H7 (cell line): ENCODE data around the gene LAMTOR2. TPM values are rescaled to one million over a fixed set of nuclear protein-coding genes. Genes with fewer than 3 reads are reported as not detected.
A peak's percentile ranks its signal among the peaks of the same experiment; 100 is the strongest.

Source experiments
- DNase-seq: peaks from one replicate; pipeline ENCODE4 v3.0.0; 2012
- H3K27me3 ChIP-seq: 2 replicates; pipeline ENCODE4 v1.6.0; 2011; ENCODE audit warnings: mild to moderate bottlenecking, low read length; ENCODE audit not compliant: control insufficient read depth, insufficient read depth
- H3K36me3 ChIP-seq: replicated peaks from 2 replicates; pipeline ENCODE4 v1.5.1; 2011; ENCODE audit warnings: low read length; ENCODE audit not compliant: control insufficient read depth, insufficient read depth
- H3K4me3 ChIP-seq: 2 replicates; pipeline ENCODE4 v1.5.1; 2011; ENCODE audit warnings: low read depth, mild to moderate bottlenecking, control low read depth, low read length, moderate library complexity; ENCODE audit not compliant: insufficient read depth
- total RNA-seq: library from RNA; depleted of rRNA; stranded (reverse); fragments of >200 nt; shearing (Covaris generic); gene quantifications from 2 replicates; pipeline ENCODE4 v1.2.3, GENCODE V29; 2014; rRNA removed

The LAMTOR2 gene
- total RNA-seq, result 58.0 and 74.1 TPM in 2 replicates

DNA sequence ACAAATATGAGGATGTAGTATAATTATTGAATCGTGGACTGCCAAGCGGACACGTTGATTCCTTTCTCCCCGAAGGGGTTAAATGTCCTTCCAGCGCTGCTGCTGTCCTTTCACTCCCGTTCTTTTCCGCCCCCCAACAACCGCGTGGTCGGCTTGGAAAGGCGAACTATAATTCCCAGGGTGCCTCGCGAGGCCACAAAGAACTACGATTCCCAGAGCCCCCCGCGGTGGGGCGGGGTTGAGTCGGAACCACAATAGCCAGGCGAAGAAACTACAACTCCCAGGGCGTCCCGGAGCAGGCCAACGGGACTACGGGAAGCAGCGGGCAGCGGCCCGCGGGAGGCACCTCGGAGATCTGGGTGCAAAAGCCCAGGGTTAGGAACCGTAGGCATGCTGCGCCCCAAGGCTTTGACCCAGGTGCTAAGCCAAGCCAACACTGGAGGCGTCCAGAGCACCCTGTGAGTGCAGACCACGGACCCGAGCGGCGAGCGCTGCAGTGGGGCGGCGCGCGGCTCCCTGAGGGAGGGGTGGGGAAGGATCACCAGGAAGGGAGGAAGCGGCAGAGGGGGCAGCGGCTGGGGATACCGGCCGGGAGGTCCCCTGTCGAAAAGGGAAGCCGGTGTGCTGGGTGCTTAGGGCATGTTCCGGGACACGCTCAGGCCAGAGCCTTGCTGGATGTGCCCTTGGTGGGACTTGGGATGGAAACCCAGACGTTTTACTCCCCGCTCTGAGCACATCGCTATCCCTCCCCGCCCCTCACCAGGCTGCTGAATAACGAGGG is at the start of gene LAMTOR2:
TSS of gene LAMTOR2 (plus strand) at position 283 of the 781 bp plus-strand sequence. CDS start at position 391, 108 bp downstream.
- Histone ChIP-seq H3K27me3 (no peaks in the 10 kb centered on the region), H3K36me3 (peaks cover 9% of the 10 kb centered on the region), H3K4me3 (peak within 1 kb of the TSS; percentile 100)
- DNase-seq, result peak; percentile 95

DNA sequence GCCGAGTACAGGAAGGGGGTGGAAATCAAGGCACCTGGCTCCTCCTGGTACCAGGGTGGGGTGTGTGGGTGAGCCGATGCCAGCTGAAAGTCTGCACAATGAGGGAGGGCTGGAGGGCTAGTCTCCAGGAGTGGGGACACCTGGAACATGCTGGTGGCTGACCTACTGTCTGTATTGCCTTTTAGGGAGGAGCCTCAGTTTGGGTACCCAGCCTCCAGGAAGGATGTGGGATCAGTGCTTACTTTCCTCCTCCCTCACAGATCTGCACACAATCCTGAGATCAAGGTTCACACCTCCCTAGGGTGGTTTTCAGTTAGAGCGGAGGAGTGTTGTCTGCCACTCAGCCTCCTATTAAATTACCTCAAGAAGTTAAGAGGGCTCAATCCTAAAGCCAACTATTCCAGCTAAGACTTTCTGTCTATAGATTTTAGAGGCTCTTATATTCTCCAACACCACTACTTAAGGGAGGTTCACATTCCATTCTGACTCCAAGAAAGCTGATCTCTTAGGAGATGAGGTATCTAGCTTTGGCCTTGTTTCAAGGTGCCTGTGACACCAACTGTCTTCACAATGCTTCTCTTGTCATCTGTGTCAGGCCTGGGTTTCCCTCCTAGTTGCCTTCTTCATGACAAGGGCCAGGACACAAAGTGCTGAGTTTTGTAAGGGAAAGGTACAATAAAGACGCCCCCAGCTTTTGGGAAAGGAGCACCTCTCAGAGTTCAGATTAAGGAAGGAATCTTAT is 49.6 kb upstream of the LAMTOR2 start:
- DNase-seq, result no peak
- Histone ChIP-seq H3K4me3 (no peak overlapping the region), H3K36me3 (peaks cover 4% of the 10 kb centered on the region), H3K27me3 (no peaks in the 10 kb centered on the region)

DNA sequence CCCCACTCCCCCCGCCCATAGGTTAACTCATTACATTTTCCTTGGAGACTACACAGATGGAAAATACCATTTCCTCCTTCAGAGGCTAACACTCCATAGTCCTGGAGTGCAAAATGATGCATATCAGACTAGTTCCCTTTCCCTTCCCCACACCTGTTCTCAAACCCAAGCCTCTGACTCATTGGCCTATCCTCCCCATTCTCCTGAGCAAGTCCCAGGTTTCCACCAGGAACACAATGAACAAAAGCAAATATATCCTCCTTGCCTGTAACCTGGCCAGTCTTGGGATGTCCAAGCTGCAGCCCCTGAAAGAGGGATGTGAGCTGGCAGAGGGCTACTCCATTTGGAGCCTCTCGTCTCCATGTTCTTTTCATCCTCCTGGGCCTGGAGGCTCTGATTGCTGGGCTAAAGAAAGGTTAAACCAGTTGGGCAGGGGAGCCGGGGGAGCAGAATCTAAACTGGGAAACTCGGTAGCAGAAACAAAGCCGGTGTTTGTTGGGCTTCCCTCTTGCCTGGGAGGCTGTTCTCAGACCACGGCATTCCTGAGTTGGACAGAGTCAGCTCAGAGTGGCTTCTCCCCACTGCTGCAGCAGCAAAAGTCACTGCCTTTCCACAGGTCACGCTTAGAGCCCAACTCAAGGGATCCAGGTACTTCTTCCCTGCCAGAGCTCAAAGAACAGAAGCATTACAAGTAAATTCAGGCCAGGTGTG is 47.8 kb upstream of the LAMTOR2 start:
- no peaks in the 10 kb centered on the region for H3K27me3 ChIP-seq
- H3K4me3 ChIP-seq, result no peak overlapping the region
- H3K36me3 ChIP-seq, result peaks cover 13% of the 10 kb centered on the region
- no peak for DNase-seq

DNA sequence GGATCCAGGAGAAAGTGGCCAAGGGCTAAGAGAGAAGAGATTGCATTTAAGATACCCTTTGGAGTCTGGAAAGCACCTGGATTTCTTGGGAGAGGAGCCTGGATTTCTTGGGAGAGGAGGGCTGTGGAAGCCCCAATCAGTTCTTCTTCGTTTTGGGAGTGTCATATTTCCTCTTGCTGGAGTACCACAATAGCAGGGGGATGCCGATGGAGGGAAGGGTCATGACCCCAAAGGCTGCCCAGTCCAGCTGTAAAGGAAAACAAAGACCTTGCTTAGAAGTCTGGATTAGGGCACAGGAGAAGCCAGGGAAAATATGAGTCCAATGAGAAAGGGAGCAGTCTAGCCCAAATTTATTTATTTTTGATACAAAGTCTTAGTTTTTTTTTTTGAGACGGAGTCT is 45.2 kb upstream of the LAMTOR2 start:
- Histone ChIP-seq H3K36me3 (peaks cover 19% of the 10 kb centered on the region), H3K4me3 (no peak overlapping the region), H3K27me3 (no peaks in the 10 kb centered on the region)
- DNase-seq, result no peak

DNA sequence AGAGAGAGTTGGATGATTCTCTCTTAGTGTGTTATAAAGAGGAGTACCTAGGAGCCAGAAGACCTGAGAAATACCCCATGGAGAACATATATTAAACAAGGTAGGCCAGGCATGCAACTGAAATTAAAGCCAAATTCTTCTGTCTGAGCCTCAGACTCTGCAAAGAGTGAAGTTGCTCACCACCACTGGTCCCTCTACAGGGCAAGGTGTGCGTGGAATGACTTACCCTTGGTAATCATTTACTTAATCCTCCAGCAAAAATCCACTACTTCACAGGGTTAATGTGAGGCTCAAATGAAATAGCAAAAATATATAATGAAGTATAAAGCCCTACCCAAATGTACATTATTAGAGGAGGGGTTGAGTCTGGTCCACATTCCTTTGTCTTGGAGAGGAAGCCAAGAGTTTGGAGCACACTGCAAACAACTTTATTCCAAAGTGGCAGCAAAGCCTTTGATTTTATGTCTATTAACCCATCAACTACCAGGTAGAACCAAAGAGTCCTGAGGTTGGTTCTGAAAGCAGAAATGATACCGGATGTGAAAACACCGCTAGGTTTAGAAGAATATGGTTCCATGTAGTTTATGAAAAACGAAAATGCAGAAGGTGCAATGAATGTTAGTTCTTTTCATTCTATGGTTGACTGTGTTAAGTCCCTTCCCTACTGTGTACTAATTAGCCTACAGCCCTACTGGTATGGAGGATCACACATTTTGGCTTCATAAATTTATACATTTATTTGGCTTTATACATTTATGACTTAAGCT is 42.3 kb upstream of the LAMTOR2 start:
- H3K27me3 ChIP-seq, result no peaks in the 10 kb centered on the region
- peaks cover 21% of the 10 kb centered on the region for H3K36me3 ChIP-seq
- H3K4me3 ChIP-seq, result no peak overlapping the region
- no peak for DNase-seq

DNA sequence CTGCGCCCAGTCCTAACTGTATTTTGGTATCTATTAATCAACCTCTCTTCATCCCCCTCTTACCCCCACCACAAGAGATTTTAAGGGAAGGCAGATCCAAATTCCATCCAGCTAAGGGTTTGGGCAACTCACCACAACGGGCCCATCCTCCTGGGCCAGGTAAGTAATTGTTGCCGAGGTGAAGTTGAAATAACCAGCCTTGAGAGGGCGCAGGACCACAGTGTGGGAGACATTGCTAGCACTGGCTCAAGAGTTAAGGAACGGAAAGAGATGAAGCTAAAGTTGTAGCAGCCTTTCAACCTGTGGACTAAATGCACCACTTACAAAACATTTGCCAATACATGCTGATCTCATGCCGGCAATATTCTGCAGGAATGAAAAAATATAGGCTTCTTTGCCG is 39.8 kb upstream of the LAMTOR2 start:
- peaks cover 26% of the 10 kb centered on the region for H3K36me3 ChIP-seq
- H3K4me3 ChIP-seq, result no peak overlapping the region
- DNase-seq, result peak; percentile 45
- H3K27me3 ChIP-seq, result no peaks in the 10 kb centered on the region

DNA sequence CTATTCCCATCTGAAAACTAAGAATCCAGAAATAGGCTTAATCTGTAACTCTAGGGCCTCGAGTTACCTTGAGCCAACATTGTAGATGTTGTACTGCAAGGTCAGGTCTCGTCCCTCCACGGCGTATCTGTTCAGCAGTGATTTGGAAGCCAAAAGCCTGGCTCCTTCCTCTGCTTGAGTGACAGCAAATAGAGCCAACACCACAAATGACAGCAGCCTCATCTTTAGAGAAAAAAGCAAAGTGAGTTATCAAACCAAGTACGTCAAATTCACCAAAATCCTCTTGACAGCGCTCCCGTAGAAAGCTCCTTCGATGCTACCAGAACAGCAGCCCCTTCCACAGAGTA is 34.7 kb upstream of the LAMTOR2 start:
- H3K27me3 ChIP-seq, result no peaks in the 10 kb centered on the region; the same call in 1 of the 2 replicates
- DNase-seq, result no peak
- H3K36me3 ChIP-seq, result peaks cover 10% of the 10 kb centered on the region
- peak overlapping the region; percentile 61 for H3K4me3 ChIP-seq

DNA sequence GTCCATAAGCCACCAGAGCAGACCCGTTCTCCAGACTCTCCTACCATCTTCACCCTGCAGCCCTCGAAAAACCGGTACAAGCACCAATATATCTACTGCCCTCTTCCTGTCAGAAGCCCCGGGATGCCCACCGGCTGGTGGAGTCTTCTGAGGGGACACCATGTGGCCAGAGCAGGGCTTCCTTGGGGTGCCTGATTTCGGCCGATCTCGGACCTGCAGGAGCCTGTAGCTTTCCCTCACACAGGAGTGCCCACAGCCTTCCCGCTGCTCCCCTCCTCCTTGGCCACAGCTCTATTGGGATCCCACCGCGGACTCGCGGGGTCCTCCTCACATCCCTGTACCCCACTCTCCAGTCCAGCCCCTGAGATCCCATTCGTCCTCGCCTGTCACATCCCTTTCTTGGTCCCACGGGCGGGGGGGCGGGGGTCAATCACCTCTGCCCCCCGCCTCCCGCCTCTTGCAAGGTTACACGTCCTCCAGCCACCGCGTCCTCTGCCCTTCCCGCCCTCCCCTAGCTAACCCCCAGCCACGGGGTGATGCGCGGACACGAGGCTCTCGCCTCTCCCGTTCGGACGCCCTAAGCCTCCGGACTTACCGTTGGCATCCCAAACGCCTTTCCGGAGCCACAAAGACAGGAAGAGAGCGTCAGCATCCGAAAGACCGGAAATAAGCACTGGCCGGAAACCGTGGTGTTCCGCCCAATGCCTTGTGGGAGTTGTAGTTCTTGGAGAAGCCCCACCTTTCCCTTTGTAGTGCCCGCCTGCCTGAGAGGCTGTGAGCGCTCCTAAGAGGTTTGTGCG is 34.1 kb upstream of the LAMTOR2 start, which contains the start of gene SSR2:
TSS of gene SSR2 (minus strand) at position 659 of the 800 bp plus-strand sequence. CDS start 784 bp downstream, outside the sequence.
- DNase-seq, result peak; percentile 93
- Histone ChIP-seq H3K27me3 (no peaks in the 10 kb centered on the region; the same call in 1 of the 2 replicates), H3K4me3 (peak within 1 kb of the TSS; percentile 61), H3K36me3 (peaks cover 10% of the 10 kb centered on the region)

DNA sequence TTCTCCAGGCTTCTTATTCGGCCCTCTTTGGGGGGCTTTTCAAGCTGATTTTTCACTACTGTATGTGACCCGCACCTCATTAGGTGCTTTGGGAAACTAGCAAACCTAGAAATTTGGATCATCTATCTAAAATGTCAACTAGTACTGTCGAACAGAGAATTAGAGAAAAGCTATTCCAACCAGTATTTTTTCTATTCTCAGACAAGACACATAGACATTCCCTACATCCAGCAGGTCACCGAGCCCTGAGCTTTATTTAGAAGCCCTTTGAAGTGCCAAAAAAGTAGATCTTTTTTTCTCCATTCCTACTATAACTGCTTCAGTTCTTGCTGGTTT is 33.5 kb upstream of the LAMTOR2 start:
- Histone ChIP-seq H3K27me3 (no peaks in the 10 kb centered on the region; the same call in 1 of the 2 replicates), H3K4me3 (no peak overlapping the region), H3K36me3 (peaks cover 9% of the 10 kb centered on the region)
- DNase-seq, result no peak

DNA sequence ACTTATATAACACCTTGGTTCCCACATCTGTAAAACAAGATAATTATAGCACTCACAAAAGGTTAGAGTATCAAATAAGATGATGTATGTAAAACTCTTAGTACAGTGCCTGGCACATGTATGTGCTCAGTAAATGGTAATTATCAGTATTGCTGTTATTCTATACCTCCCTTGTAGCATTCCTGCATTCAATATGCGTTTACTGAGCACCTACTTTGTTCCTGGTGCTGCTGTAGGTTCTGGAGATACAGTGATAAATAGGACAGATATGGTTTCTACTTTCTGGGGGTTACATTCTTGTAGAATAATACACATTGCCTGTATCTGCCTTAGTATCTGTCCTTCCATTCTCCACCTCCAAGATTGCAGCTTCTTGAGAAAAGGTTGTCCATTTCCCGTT is 32.6 kb upstream of the LAMTOR2 start:
- no peak for DNase-seq
- H3K27me3 ChIP-seq, result no peaks in the 10 kb centered on the region; the same call in 1 of the 2 replicates
- peaks cover 8% of the 10 kb centered on the region for H3K36me3 ChIP-seq
- no peak overlapping the region for H3K4me3 ChIP-seq

DNA sequence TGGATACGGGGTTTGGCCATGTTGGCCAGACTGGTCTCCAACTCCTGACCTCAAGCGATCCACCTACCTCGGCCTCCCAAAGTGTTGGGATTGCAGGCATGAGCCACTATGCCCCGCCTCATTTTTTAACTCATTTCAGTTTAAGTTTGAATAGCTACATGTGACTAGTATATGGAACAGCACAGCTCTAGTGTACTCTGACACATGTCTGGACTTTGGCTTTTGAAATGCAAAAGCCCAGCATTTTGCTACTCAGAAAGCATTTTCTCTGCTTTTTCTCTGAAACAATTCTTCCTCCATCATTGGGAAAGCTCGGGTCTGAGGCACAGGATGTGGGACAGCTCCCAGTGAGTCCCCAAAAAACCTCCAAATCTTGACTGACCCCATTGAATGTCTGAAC is 29.8 kb upstream of the LAMTOR2 start:
- Histone ChIP-seq H3K36me3 (no peaks in the 10 kb centered on the region; the same call in 1 of the 2 replicates), H3K27me3 (no peaks in the 10 kb centered on the region; the same call in 1 of the 2 replicates), H3K4me3 (no peak overlapping the region)
- DNase-seq, result no peak

DNA sequence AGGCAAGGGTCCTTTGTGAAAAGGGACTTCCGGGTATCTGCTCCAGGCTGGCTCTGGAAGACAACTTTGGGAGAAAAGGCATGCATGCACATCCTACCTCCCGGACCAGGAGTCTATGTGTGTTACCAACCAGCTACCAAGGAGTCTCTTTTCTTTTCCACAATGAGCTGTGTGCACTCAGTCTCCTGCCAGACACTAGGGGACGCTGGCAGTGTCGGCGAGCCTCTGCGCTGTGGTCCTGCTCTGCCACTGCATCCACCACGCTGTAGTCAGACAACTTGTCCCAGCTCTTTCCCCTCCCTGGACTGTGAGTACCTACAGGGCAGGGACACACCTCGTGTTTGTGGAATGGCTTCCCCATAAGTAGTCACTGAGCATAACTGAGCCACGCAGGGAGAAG is 28.7 kb upstream of the LAMTOR2 start:
- Histone ChIP-seq H3K4me3 (no peak overlapping the region), H3K27me3 (no peaks in the 10 kb centered on the region; the same call in 1 of the 2 replicates), H3K36me3 (no peaks in the 10 kb centered on the region)
- peak; percentile 90 for DNase-seq

DNA sequence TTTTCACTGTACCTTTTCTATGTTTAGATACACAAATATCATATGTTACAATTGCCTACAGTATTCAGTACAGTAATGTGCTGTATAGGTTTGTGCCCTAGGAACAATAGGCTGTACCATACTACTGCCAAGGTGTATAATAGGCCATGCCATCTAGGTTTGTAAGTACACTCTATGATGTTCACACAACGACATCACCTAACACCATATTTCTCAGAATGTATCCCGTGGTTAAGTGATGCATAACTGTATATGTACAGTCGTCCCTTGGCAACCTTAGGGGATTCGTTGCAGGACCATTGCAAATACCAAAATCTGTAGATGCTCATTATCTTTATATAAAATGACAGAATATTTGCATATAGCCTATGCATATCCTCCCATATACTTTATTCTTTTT is 28.0 kb upstream of the LAMTOR2 start:
- Histone ChIP-seq H3K27me3 (no peaks in the 10 kb centered on the region; the same call in 1 of the 2 replicates), H3K36me3 (no peaks in the 10 kb centered on the region), H3K4me3 (no peak overlapping the region)
- no peak for DNase-seq
